ENCODE data around the gene UGT3A1.

DNA sequence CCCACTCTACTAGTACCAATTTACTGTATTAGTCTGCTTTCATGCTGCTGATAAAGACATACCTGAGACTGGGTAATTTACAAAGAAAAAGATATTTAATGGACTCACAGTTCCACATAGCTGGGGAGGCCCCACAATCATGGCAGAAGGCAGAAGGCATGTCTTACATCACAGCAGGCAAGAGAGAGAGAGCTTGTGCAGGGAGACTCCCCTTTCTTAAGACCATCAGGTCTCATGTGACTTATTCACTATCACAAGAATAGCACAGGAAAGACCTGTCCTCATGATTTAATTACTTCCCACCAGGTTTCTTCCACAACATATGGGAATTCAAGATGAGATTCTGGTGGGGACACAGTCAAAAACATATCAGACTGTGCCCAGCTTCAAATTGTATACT lies 11.5 kb downstream of the UGT3A1 start:
- TF ChIP-seq, protein P1, sequence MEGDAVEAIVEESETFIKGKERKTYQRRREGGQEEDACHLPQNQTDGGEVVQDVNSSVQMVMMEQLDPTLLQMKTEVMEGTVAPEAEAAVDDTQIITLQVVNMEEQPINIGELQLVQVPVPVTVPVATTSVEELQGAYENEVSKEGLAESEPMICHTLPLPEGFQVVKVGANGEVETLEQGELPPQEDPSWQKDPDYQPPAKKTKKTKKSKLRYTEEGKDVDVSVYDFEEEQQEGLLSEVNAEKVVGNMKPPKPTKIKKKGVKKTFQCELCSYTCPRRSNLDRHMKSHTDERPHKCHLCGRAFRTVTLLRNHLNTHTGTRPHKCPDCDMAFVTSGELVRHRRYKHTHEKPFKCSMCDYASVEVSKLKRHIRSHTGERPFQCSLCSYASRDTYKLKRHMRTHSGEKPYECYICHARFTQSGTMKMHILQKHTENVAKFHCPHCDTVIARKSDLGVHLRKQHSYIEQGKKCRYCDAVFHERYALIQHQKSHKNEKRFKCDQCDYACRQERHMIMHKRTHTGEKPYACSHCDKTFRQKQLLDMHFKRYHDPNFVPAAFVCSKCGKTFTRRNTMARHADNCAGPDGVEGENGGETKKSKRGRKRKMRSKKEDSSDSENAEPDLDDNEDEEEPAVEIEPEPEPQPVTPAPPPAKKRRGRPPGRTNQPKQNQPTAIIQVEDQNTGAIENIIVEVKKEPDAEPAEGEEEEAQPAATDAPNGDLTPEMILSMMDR (IDR thresholded peaks at IDR 0.05), result no peak
- TF ChIP-seq EZH2 (IDR thresholded peaks at IDR 0.05), result no peak
